Activated CD8-positive, alpha-beta memory T cell treated with anti-CD3 and anti-CD28 coated beads, Interleukin-2, amount 50 U/mL, for 24 hours (primary cell): ENCODE measurements around the gene YY1AP1.
"Not testable (repeated sequence)": the region's sequence is repeated elsewhere in the genome, so short reads cannot be mapped to it uniquely, and the experiment has no call there.

Source experiments
- DNase-seq: peaks from one replicate; pipeline ENCODE4 v3.0.0-alpha.2; 2020; ENCODE audit errors: extremely low read depth

Gene YY1AP1

DNA sequence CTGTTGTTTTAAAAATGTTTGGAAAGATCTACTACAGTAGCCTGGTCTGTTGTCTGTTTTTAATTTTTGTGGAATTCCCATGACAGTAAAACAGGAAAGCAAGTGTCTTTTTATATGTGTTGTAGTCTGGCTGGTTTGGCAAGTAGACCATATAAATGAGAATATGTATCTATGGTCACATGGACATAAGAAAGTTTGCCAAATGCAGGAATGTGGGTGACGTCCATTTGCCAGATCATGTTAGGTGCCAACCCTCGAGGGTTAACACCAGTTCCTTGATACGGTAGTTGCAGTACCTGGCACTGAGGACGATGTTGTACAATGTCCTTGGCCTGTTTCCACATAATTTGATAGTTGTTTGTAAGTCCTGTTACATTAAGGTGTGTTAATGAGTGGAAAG is 6.5 kb upstream of the YY1AP1 start:
- no peak for DNase-seq

DNA sequence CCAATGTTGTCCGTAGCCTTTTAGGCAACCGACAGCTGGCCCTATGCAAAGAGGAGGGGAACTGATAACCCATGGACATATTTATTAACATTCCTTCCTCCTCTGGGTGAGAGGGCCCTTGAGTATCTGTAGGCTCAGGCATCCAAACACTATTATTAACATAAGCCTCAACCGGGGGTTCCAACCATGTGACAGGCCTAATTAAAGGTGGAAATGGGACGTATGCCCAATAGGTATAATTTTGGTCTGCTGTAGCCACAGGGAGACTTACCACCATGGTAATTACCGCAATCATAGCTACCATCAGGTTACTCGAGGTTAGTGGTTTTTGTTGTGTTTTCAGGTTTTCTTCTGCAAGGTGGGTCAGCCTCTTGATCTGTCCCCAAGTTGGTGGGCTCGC is 5.6 kb upstream of the YY1AP1 start:
- DNase-seq, result no peak

DNA sequence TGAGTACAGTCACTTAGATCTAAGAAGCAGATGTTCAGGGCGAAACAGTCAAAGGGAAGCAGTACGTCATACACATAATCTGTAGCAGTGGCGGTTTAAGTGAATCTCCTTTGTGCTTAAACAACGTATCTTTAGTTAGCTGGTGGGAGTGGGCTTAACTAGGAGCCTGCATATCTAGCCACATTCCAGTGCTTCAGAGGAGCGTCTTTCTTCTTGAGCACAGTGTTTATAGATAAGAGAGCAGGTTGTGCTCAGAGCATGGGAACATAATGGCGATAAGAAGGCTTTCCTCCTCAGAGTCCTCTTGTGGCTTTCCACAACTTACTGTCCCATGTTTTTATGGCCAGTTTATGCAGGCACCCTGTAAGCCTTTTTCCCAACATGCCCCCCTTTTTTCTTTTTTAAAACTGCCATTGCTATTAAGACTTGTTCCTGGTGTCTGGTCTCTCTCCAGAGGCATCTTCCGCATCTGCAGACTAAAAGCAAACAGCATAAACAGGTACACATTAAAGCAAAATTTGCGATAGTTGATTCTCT is 3.5 kb upstream of the YY1AP1 start:
- DNase-seq, result no peak

DNA sequence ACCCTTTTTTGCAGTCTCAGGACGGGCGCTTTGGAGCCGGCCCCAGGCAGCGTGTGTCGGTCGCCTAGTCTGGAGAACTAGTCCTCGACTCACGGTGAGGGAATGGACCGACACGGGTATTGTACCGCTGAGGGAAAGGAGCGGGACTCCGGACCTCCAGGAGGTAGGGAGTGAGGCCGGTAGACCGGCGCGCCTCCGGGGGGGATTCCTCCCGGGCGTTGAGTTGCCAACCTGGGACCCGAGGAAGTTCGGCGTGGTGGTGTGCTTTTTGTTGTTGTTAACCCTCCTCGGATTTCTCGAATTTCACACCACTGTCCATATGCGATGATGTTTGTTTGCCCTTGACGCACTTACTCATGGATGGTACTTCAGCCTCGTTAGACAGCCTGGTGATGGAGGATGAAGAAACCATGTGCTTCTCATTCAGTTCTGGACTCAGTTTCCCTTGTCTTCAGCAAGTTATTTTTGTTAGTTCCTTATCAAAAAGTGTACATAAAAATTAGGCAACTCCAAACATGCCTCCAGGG is 570 bp upstream of the YY1AP1 start, which contains the start of gene DAP3:
DAP3 (plus strand) TSS at position 11 of the 527 bp plus-strand sequence. CDS start 20,689 bp downstream, outside the sequence.
- DNase-seq, result not testable (repeated sequence)

DNA sequence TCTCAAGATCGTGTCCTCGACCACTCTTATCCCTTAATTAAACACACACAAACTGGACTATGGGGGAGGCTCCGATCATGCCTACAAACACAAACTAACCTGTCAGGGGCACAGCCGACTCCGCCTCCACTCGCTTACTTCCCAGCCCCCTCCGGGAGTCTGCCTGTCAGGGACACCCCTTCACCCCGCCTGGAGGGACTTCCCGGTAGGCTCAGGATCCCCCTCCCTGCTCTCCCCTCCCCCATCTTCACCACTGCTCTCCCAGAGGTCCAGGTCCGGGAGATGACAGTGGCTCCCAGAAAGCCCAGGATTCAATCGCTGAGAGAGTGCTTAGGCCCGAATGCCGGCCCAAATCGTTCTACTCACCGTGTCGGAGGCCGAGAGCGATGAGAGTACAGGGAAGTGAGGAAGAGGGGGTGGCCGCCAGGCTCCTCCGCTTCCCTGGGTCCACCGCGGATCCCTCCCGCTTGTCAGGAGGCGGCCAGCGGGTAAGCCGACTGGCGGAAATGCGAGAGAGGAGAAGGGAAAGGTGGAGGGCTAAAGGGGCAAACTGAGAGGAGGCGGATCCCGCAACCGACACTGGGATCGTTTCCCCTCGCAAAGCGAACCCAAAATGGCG is 760 bp downstream of the YY1AP1 start:
- not testable (repeated sequence) for DNase-seq

DNA sequence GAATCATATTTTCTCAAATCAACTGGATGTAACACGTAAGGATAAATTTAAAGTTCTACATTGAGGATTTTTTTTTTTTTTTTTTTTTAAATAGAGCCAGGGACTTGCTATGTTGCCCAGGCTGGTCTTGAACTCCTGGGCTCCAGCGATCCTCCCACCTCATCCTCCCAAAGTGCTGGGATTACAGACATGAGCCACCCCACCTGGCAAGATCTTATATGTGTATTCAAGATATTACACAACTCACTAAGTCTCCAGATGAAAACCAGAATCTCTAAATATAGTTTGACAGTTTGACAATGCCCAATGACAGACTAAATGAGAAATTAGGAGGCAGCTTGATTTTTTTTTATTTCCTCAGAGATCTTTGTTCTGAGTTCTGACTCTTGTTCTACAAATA is 6.8 kb downstream of the YY1AP1 start:
- no peak for DNase-seq

DNA sequence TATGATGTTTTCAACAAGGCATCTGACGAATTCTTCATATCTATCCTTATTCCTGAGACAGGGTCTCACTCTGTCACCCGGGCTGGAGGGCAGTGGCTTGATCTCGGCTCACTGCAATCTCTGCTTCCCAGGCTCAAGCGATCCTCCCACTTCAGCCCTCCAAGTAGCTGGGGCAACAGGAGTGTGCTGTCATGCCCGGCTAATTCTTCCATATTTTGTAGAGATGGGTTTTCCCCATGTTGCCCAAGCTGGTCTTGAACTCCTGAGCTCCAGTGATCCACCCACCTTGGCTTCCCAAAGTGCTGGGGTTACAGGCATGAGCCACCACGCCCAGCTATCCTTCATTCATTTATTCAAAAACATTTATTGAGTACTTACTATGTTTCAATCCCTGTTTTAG is 8.0 kb downstream of the YY1AP1 start:
- no peak for DNase-seq

DNA sequence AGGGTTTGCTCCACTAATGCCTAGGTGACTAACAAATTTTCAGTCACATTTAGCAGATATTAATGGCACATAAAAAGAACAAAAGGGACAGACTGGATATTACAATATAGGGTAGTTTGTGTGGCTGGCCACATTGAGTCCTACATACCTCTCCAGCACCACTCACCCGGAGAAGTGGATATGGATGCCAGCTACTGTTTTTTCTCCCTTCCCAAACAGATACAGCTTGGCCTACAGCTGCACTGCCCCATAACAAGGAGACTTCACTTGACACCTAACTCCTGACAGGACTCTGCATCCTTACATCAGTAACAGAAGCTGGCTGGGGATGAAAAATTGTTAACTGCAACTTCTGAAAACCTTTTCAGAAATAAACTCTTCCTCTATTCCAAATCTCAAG is 9.6 kb downstream of the YY1AP1 start:
- DNase-seq, result not testable (repeated sequence)

DNA sequence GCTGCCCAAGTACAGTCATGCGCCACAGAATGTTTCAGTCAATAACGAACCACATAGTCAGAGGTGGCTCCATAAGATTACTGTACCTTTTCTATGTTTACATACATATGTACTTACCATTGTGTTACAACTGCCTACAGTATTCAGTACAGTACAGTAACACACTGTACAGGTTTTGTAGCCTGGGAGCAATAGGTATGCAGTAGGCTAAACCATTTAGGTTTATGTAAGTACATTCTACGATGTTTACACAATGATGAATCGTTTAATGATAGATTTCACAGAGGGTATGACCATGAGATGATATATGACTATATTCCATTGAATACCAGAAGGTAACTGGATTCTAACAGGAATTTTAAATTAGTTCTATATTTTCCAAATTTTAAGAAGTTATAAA is 10.5 kb downstream of the YY1AP1 start:
- no peak for DNase-seq

DNA sequence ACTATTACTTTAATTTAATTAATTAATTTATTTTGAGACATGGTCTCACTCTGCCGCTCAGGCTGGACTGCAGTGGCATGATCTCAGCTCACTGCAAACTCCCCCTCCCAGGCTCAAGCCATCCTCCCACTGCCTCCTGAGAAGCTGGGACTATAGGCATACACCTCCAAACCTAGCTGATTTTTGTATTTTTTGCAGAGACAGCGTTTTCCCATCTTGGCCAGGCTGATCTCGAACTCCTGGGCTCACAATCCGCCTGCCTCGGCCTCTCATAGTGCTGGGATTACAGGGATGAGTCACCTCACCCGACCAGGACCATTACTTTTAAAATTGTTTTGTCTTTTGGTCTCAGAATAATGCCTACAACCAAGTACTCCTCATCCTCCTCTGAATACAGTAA is 15.6 kb downstream of the YY1AP1 start:
- no peak for DNase-seq

DNA sequence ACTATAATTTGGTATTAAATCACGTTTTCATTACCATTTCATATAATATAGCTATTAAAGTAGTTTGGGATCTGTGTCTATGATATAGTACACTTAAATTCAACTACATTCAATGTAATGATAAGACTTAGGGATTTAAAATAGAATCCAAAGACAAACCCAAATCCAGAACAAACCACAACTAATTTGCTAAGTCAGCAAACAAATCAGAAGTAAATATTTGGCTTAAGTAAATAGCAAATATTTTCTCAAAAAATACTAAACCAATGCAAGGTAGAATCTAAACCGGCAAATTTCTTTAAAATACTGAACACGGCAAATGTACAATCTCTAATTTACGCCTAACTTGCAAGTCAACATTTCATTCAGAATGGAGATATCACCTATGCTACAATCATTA is 16.8 kb downstream of the YY1AP1 start:
- no peak for DNase-seq

DNA sequence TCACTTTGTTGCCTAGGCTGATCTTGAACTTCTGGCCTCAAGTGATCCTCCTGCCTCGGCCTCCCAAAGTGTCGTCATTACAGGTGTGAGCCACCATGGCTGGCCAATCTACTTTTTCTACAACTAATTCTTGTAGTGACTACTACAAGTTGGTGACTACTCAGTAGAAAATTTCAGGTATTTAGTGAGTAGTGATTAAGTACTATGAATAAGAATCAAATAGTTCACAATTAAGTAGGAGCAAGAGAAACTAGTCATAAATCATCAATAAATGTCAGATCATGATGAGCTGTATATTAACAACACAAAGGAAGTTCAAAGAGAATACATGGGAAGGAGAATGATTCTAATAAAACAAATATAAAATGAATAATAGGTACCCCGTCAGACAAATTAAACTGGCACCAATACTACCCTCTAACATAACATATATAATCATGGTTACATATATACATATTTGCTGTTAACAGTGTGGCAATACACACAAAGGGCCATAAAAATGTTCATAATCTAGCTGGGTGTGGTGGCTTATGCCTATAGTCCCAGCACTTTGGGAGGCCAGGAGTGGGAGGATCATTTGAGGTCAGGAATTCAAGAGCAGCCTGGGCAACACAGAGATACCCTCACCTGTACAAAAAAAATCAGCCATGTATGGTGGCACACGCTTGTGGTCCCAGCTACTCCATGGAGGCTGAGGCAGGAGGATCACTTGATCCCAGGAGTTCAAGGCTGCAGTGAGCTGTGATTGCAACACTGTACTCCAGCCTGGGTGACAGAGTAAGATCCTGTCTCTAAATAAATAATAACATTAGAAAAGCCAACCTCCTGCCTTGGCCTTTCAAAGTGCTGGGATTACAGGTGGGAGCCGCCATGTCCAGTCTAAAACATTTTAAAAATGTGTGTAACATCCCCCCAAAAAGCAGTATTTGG is 19.1 kb downstream of the YY1AP1 start:
- no peak for DNase-seq

DNA sequence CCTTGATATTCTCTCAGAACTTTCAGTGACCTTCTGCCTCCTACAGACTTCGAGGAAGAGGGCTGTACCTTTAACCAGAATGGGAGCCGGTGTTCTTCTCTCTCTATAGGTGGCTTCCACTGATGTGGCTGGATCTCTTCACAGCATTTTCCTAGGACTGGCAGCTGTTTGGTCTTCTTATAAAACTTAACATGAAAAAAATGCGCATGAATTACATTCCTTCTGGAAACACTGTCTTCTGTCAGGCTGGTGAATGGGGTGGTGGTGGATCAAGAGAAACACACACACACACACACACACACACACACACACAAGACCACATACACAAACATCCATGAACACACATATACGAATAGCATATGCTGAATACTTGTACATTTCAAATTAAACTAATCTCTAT is 27.3 kb downstream of the YY1AP1 start:
- DNase-seq, result not testable (repeated sequence)

DNA sequence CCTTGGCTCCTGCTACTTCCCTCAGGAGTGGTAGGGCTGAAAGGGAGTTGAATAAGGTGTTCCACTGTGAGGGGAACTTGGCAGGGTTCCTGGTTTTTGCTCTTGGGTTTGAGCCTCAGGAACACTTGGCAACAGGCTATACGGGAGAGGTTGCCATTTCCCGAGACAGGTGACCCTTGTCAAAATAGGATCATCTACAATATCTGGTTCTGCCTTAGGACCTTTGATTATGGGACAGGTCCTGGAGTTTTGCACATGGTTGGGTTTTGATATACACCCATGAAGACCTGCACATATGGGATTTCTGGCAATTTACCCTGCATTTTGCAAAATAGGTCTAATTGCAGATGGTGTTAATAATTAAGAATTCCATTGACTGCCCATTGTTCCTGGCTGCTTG is 31.1 kb downstream of the YY1AP1 start:
- no peak for DNase-seq

DNA sequence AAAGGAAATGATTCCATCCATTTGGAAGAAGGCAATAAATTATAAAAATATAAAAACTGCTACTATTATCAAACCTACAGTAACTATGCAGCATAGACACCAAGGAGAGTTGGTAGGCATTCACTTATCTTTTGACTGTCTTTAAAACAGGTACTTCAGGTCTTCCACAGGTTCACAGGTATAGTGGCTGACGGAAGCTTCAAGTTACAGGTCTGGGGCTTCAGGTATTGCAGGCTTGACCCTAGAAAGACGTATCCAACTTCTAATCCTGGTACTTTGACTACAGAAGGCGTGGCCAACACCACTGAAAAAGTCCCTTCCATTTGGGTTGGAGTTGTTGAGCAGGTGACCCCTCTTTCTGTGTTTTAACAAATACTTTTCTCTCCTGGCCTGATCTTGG is 35.6 kb downstream of the YY1AP1 start:
- no peak for DNase-seq

DNA sequence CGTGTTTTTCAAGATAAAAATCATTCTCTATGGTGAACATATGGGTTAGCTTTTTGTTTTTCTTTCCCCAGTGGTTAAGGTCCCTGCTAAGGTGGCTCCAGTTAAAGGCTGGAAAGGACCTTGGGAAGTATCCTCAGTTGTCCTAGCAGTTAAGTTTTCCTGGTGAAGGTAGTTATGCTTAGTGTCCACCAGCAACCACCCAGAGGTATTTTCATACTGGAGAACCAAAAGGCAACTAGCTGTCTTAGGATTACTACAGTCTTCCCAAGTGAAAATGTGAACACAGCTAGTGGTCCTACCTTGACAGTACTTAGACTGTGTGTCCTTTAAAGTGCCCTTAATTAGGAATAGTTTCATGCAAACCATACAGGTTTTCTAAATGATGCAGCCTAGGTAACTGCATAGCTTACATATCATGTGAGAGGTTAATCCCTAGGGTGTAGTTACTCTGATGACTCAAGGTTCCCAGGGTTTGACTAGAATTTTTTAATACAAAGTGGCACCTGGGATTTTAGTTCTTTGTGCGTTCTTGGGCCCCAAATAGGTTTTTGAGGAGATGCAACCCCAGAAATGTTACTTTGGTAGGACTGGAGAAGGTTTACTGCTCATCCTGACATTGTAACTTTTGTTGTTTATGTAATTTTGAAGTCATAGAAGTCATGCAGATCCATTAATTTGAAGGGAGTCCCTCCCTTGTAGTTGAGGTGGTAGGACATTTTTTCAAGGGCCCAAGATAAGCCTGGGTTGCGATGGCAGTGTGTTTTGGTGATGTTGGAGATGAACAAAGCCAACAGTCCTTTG is 36.5 kb downstream of the YY1AP1 start:
- DNase-seq, result no peak

DNA sequence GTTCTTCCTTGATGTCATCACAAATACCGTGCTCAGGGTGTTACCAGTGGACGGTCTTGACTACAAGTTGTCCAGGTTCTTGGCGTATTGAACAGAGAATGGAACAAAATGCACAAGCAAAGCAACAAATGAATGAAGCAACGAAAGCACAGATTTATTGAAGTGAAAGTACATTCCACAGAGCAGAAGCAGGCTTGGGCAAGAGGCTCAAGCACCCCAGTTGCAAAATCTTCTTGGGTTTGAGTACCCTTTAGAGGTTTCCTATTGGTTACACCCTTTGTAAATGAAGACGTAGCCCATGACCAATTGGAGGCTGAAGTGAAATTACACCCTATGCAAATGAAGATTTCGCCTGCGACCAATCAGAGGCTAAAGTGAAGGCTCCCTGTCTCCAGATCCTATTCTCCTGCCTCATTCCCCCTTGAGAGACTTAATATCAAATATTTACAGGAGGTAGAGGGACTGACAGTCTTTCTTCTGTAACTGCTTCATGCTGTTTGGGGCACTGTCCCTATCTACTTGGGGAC is 38.3 kb downstream of the YY1AP1 start:
- DNase-seq, result no peak

DNA sequence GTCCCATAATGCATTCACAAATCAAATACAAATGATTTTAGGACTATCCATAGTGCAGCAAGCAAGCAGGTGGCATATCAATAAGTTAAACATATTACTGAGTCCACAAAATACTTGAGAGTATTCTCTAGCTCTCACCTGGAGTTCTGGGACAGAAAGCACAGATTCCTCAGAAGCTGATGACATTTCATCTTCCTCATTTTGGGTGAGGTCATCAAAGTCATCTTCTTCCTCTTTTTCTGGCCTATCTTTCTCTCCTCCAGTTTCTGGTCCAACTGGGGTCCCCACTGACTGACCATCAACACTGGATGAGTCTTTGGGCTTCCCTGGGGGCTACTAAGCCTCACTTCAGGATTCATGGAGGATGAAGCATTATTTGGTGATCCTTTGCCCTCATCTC is 38.9 kb downstream of the YY1AP1 start:
- no peak for DNase-seq

DNA sequence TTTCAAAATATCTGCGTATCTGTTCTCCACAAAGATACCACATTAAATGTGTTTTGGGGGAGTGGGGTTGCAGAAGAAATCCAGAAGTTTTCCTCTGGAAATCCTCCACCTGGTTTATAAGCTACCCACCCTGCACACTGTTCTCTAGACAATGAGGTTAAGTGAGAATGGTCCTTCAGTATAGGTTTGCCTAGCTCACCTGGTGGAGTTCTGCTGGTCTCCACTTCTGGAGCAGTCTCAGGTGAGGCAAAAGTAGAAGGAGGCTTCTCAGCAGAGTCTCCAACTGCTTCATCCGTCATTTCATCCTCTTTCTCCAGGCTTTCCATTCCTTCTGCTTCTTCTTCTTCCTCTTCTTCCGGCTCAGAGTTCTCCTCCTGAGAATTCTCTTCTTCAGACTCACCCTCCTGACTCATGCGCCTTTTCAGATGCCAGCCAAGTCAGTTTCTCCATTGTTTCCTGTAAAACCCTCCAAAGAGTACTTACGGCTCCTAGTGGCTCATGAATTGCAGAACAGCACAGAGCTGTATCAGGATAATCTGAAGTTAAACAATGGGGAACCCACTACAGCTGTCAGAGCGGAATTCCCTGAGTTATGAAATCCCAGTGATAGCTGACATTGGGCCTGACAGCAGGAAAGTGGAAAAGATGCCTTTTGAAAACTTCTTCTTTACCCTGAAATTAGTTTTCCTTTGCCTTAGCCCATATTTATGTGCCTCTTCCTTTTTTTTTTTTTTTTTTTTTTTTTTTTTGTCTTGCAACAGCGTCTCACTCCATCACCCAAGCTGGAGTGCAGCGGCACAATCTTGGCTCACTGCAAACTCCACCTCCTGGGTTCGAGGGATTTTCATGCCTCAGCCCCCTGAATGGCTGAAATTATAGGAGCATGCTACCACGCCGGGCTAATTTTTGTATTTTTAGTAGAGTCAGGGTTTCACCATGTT is 40.1 kb downstream of the YY1AP1 start:
- DNase-seq, result no peak

DNA sequence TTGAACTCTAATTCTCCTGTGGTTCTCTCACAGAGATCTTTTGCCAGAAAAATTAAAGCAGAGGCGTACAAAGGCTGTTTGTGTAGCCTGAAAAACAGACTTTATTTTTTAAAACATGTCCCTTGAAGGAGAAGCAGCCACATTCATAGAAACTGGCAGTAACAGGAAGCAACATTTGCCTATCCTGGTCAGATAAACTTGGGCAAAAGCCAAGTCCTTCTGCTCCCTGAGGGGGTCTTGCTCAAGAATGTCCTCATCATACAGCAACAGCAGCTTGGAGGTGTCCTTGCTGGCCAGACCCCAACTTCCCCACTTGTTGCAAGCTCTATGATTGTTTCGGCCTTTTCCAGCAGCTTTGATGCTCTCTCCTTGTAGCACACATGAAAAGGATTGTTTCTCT is 42.3 kb downstream of the YY1AP1 start:
- no peak for DNase-seq
